ENCODE results near the gene GPR157. TPM values are rescaled to one million over a fixed set of nuclear protein-coding genes. Genes with fewer than 3 reads are reported as not detected.

Gene GPR157
- 2.2 TPM for polyA plus RNA-seq (2013, experiment 1 of 2)
- polyA plus RNA-seq (2013, experiment 2 of 2), result 3.9 TPM

DNA sequence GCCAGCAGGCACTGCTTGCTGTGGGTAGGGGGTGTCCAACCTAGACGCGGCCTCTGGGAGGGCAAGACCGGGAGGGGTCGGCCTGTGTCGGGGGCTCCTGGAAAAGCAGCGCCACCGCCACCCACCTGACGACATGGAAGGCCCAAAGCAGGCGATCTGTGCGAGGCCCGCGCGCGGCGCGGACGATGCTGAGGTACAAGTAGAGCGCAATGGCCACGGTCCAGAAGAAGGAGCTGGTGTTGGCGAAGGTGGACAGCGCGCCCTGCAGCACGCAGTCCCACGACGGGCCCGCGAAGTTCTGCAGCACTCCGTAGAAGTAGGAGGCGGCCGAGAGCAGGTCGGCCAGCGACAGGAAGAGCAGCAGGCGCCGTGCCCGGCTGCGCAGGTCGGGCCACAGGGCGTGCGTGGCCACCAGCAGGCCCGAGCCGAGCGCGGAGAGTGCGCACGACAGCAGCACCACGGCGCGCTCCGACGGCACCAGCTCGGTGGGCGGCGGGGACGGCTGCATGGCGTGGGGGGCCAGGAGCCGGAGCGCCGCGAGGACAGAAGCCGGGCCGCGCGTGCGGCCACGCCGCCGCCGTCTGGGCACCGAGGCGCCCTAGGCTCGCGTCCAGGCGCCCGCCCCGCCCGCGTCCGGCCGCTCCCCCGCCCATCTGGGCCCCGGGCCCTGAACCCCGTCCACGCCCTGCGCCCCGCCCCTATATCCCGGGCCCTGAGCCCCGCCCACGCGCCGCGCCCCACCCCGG, at the start of gene GPR157:
Gene GPR157 (minus strand): TSS at position 583 of the 746 bp plus-strand sequence. CDS start 75 bp downstream, at position 508.
- peaks cover 9% of the 10 kb centered on the region for H3K4me1 ChIP-seq (ENCODE audit: control insufficient read depth, insufficient read depth, low read length, poor library complexity, severe bottlenecking)
- H3K4me3 ChIP-seq (ENCODE audit: extremely low read depth, insufficient read depth, low read length, poor library complexity, severe bottlenecking), result peak within 1 kb of the TSS; percentile 47
- H3K27ac ChIP-seq (ENCODE audit: low read depth, low read length, severe bottlenecking), result no peak within 1 kb of the TSS
- H3K9me3 ChIP-seq (ENCODE audit: control insufficient read depth, low read length), result no peaks in the 10 kb centered on the region
- WGBS, 2 experiments (ENCODE audit: insufficient coverage in 2 of 2), result 5 to 6% methylated on average over 63 to 75 of the region's 92 CpGs
- H3K36me3 ChIP-seq (ENCODE audit: control insufficient read depth, insufficient read depth, low read length), result no peaks in the 10 kb centered on the region

- Histone ChIP-seq H3K27ac (ENCODE audit: low read depth, low read length, severe bottlenecking) (no peak overlapping the region), H3K4me3 (ENCODE audit: extremely low read depth, insufficient read depth, low read length, poor library complexity, severe bottlenecking) (no peak overlapping the region), H3K4me1 (ENCODE audit: control insufficient read depth, insufficient read depth, low read length, poor library complexity, severe bottlenecking) (peaks cover 1% of the 10 kb centered on the region), H3K9me3 (ENCODE audit: control insufficient read depth, low read length) (peaks cover 7% of the 10 kb centered on the region), H3K36me3 (ENCODE audit: control insufficient read depth, insufficient read depth, low read length) (peaks cover 96% of the 10 kb centered on the region)
- whole genome bisulfite sequencing, 2 experiments (ENCODE audit: insufficient coverage in 2 of 2), result 96 to 97% methylated on average over 8 to 9 of the region's 10 CpGs
Observed at GRCh38 chr1:9174762-9175161, 45.9 kb upstream of the GPR157 start.

GRCh38 chr1:9174243-9174642, 45.3 kb upstream of the GPR157 start:
- Histone ChIP-seq H3K27ac (ENCODE audit: low read depth, low read length, severe bottlenecking) (no peak overlapping the region), H3K9me3 (ENCODE audit: control insufficient read depth, low read length) (peaks cover 7% of the 10 kb centered on the region), H3K36me3 (ENCODE audit: control insufficient read depth, insufficient read depth, low read length) (peaks cover 93% of the 10 kb centered on the region), H3K4me3 (ENCODE audit: extremely low read depth, insufficient read depth, low read length, poor library complexity, severe bottlenecking) (no peak overlapping the region), H3K4me1 (ENCODE audit: control insufficient read depth, insufficient read depth, low read length, poor library complexity, severe bottlenecking) (peaks cover 2% of the 10 kb centered on the region)
- 90 to 98% methylated on average over 3 of the region's 4 CpGs for WGBS, 2 experiments (ENCODE audit: insufficient coverage in 2 of 2)

DNA sequence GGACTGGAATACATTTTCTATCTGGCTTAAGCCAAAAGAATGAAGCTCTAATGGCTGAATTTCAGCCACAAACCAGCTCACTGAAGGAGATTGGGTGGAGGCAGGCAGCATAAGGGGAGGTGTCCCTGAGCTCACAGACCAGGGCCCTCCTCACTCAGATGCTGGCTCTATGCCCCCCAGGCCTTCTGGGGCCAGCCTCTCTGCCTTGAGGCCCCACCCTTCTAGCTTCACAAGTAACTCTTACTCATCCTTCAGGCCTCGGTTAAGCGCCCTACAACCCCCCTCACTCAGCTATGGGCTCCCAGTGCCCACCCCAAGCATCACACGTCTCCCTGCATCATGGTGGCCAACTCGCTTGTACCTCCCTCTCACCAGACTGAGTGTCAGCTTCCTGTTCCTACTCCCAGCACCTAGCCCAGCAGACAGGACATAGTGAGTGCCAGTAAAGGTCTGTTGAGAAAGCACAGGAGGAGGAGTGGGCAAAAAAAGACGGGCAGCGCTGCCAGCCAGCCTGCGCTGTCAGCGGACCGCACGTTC, 40.8 kb upstream of the GPR157 start:
- no peak overlapping the region for H3K27ac ChIP-seq (ENCODE audit: low read depth, low read length, severe bottlenecking)
- H3K9me3 ChIP-seq (ENCODE audit: control insufficient read depth, low read length), result no peaks in the 10 kb centered on the region
- H3K36me3 ChIP-seq (ENCODE audit: control insufficient read depth, insufficient read depth, low read length), result peaks cover 83% of the 10 kb centered on the region
- H3K4me1 ChIP-seq (ENCODE audit: control insufficient read depth, insufficient read depth, low read length, poor library complexity, severe bottlenecking), result peaks cover 15% of the 10 kb centered on the region
- WGBS, 2 experiments (ENCODE audit: insufficient coverage in 2 of 2), result 93 to 98% methylated on average over 2 to 10 of the region's 10 CpGs
- no peak overlapping the region for H3K4me3 ChIP-seq (ENCODE audit: extremely low read depth, insufficient read depth, low read length, poor library complexity, severe bottlenecking)

DNA sequence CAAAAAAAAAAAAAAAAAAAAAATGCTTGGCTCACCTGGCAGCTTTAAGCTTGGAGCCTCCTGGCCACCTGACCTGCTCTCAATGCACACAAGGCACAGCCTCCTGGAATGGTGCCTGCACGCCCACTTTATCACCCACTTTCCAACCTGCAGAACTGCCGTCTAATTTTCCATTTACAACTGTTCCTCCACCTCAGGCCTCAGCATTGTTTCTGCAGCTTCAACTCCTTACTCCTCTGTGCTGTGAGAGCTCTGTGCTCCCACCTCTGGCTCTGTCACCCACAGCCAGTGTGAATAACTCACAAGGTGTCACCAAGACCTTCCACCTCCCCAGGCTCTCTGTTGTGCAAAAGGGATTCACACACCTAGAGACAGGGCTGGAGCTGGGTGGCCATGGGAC, 38.7 kb upstream of the GPR157 start:
- peaks cover 62% of the 10 kb centered on the region for H3K36me3 ChIP-seq (ENCODE audit: control insufficient read depth, insufficient read depth, low read length)
- no peaks in the 10 kb centered on the region for H3K9me3 ChIP-seq (ENCODE audit: control insufficient read depth, low read length)
- no peak overlapping the region for H3K4me3 ChIP-seq (ENCODE audit: extremely low read depth, insufficient read depth, low read length, poor library complexity, severe bottlenecking)
- WGBS, 2 experiments (ENCODE audit: insufficient coverage in 2 of 2), result 92 to 94% methylated on average over 2 of the region's 2 CpGs
- H3K27ac ChIP-seq (ENCODE audit: low read depth, low read length, severe bottlenecking), result no peak overlapping the region
- H3K4me1 ChIP-seq (ENCODE audit: control insufficient read depth, insufficient read depth, low read length, poor library complexity, severe bottlenecking), result peaks cover 29% of the 10 kb centered on the region

DNA sequence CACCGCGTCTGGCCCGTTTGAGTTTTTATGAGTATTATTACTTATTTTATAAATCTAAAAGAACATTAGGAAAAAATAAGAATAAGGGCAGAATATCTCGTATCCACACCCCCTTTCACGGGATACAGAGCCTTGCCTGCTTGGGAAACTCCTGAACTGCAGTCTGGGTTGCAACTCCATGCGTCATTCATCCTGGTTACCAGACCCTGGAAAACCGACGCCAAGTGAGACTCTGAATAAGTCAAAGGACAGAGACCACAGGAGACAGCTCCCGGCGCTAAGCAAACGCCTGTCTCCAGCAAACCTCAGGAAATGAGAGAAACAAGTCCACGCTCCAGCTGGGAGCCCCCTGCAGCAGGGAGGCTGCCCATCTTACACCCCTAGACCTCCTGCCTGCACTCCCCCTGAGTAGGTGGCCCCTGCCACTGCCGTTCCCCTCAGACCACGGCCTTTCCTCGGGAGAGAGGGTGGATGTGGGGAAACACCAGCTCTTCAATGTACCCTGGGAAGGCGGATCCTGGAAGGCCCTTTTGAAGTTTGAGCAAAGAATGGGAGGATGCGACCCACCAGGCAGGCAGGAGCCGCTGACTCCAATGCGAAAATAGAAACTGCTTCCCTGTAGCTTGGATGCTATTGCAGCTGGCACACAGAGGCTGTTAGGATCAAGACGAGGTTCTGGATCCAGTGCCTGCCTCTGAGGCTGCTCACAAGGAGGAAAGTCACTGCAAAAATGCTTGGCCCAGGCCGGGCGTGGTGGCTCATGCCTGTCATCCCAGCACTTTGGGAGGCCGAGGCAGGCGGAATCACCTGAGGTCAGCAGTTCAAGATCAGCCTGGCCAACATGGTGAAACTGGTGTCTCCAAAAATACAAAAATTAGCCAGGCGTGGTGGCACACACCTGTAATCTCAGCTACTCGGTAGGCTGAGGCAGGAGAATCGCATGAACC, 37.7 kb upstream of the GPR157 start:
- Histone ChIP-seq H3K36me3 (ENCODE audit: control insufficient read depth, insufficient read depth, low read length) (peaks cover 61% of the 10 kb centered on the region), H3K9me3 (ENCODE audit: control insufficient read depth, low read length) (no peaks in the 10 kb centered on the region), H3K4me1 (ENCODE audit: control insufficient read depth, insufficient read depth, low read length, poor library complexity, severe bottlenecking) (peaks cover 37% of the 10 kb centered on the region), H3K27ac (ENCODE audit: low read depth, low read length, severe bottlenecking) (peak overlapping the region; percentile 16), H3K4me3 (ENCODE audit: extremely low read depth, insufficient read depth, low read length, poor library complexity, severe bottlenecking) (no peak overlapping the region)
- 80 to 83% methylated on average over 20 to 24 of the region's 27 CpGs for WGBS, 2 experiments (ENCODE audit: insufficient coverage in 2 of 2)

- H3K36me3 ChIP-seq (ENCODE audit: control insufficient read depth, insufficient read depth, low read length), result peaks cover 61% of the 10 kb centered on the region
- no peak overlapping the region for H3K27ac ChIP-seq (ENCODE audit: low read depth, low read length, severe bottlenecking)
- H3K9me3 ChIP-seq (ENCODE audit: control insufficient read depth, low read length), result no peaks in the 10 kb centered on the region
- H3K4me1 ChIP-seq (ENCODE audit: control insufficient read depth, insufficient read depth, low read length, poor library complexity, severe bottlenecking), result peaks cover 41% of the 10 kb centered on the region
- 65 to 74% methylated on average over 5 of the region's 7 CpGs for WGBS, 2 experiments (ENCODE audit: insufficient coverage in 2 of 2)
- no peak overlapping the region for H3K4me3 ChIP-seq (ENCODE audit: extremely low read depth, insufficient read depth, low read length, poor library complexity, severe bottlenecking)
Observed at GRCh38 chr1:9165396-9165795, 36.5 kb upstream of the GPR157 start.

DNA sequence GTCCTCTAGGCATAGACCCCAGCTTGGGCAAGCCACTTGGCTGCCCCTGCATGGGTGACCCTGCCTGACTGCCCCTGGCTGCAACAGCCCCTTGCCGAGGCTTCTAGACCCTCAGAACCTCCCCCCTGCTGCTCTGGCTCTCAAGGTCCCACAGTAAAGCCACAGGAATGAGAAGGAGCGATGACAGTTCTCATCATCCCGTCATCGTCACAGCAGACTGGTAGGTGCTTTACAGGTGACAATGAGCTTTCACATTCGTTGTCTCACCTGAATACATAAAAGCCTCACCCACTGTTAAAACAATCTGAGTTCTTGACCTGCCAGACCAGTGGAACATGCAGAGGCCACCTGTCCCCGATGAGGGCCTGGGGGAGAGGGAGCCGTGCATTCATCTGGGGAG, 36.0 kb upstream of the GPR157 start:
- H3K36me3 ChIP-seq (ENCODE audit: control insufficient read depth, insufficient read depth, low read length), result peaks cover 58% of the 10 kb centered on the region
- H3K9me3 ChIP-seq (ENCODE audit: control insufficient read depth, low read length), result no peaks in the 10 kb centered on the region
- no peak overlapping the region for H3K27ac ChIP-seq (ENCODE audit: low read depth, low read length, severe bottlenecking)
- WGBS, 2 experiments (ENCODE audit: insufficient coverage in 2 of 2), result 76 to 83% methylated on average over 7 of the region's 7 CpGs
- H3K4me1 ChIP-seq (ENCODE audit: control insufficient read depth, insufficient read depth, low read length, poor library complexity, severe bottlenecking), result peaks cover 41% of the 10 kb centered on the region
- no peak overlapping the region for H3K4me3 ChIP-seq (ENCODE audit: extremely low read depth, insufficient read depth, low read length, poor library complexity, severe bottlenecking)

GRCh38 chr1:9164532-9164900, 35.6 kb upstream of the GPR157 start:
- WGBS, 2 experiments (ENCODE audit: insufficient coverage in 2 of 2), result 53 to 72% methylated on average over 2 to 3 of the region's 4 CpGs
- H3K4me1 ChIP-seq (ENCODE audit: control insufficient read depth, insufficient read depth, low read length, poor library complexity, severe bottlenecking), result peaks cover 39% of the 10 kb centered on the region
- H3K4me3 ChIP-seq (ENCODE audit: extremely low read depth, insufficient read depth, low read length, poor library complexity, severe bottlenecking), result no peak overlapping the region
- H3K27ac ChIP-seq (ENCODE audit: low read depth, low read length, severe bottlenecking), result peak overlapping the region; percentile 74
- no peaks in the 10 kb centered on the region for H3K9me3 ChIP-seq (ENCODE audit: control insufficient read depth, low read length)
- H3K36me3 ChIP-seq (ENCODE audit: control insufficient read depth, insufficient read depth, low read length), result peaks cover 57% of the 10 kb centered on the region

GRCh38 chr1:9161963-9162362, 33.1 kb upstream of the GPR157 start:
- 95 to 100% methylated on average over 1 to 4 of the region's 9 CpGs for WGBS, 2 experiments (ENCODE audit: insufficient coverage in 2 of 2)
- no peak overlapping the region for H3K4me3 ChIP-seq (ENCODE audit: extremely low read depth, insufficient read depth, low read length, poor library complexity, severe bottlenecking)
- no peak overlapping the region for H3K27ac ChIP-seq (ENCODE audit: low read depth, low read length, severe bottlenecking)

More at GRCh38 chr1:9161963-9162362, 33.1 kb upstream of the GPR157 start:
- Histone ChIP-seq H3K9me3 (ENCODE audit: control insufficient read depth, low read length) (no peaks in the 10 kb centered on the region), H3K4me1 (ENCODE audit: control insufficient read depth, insufficient read depth, low read length, poor library complexity, severe bottlenecking) (peaks cover 39% of the 10 kb centered on the region), H3K36me3 (ENCODE audit: control insufficient read depth, insufficient read depth, low read length) (peaks cover 49% of the 10 kb centered on the region)

All from mesodermal cell (in vitro differentiated cells).